GM19372 (cell line): ENCODE measurements around the gene JMJD1C.

Experiments
- ATAC-seq: cut with Tn5 transposase; IDR thresholded peaks from one replicate; pipeline ENCODE4 v1.9.1; 2021; ENCODE audit warnings: mild to moderate bottlenecking, low read depth, moderate library complexity; ENCODE audit not compliant: unreplicated experiment

The JMJD1C gene

DNA sequence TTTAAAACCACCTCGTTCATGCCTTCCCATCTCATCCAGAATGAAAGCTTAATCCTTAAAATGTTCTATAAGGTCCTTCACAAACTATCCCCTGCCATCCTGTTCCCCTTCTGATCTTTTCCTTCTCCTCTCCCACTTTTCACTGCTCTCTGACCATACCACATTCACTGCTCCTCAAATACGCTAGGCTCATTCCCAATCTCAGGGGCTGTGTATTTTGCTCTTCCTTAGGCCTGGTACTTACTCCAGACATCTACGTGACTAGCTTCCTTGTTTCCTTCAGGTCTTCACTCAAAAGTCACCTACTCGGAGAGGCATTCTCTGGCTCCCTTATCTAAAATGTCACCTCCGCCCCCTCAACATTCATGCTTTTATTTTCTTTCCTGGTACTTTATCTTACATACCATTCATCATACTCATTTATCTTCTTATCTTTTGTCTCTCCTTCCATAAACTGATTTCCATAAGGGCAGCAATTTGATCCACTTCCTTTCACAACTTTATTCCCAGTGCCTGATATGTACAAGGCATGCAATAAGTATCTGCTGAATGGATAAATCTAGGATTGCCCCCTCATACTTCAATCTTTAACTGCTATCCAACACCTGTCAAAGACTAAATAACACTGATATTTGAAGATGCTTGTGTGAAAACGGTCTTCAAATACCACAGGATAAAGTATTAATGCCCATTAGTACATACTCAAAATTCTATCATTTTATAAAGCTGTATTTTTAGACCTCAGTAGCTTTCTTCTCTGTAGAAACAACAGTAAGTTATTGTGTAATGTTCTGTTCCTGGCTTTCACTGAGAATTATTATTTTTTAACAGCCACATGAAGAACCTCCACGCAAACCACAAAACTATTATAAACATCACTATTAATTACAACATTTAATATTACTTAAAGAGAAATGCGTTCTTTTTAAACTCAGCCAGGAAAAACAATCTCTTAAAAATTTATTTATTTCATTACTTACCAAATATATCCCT lies 27.0 kb downstream of the JMJD1C start:
- ATAC-seq = no peak

DNA sequence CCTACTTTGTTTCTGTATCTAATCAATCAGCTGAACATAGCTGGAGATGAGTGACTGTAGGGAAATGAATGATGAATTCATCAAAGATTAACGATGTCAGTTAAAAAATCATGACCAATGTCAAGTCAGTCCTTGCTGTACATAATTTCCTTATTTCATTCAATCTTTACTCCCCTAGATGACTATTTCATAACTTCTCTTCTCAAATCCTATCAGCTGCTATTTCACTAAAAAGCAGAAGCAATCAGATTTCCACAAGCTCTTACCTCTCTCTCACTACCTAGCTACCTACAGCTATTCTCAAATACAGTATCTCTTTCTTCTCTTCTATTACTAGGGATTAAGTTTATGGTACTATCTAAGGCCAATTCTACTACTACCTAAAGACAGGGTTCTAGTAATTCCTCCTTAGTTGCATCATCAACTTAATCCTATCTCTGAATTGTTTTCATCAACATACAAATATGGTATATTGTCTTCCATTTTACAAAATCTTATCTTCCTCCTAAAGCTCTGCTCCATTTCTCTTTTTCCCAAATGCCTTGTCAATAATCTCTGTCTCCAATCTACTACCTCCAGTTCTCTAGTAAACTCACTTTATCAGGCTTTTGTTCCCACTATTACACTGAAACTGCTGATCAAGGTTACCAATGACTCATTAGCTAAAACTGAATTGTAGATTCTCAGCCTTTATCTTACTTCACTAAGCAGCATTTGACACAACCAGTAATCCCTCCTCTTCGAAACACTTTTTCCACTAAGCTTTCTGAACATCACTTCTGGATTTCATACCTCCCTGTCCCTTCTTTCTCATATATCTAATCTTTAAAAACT lies 28.4 kb downstream of the JMJD1C start:
- ATAC-seq = no peak

DNA sequence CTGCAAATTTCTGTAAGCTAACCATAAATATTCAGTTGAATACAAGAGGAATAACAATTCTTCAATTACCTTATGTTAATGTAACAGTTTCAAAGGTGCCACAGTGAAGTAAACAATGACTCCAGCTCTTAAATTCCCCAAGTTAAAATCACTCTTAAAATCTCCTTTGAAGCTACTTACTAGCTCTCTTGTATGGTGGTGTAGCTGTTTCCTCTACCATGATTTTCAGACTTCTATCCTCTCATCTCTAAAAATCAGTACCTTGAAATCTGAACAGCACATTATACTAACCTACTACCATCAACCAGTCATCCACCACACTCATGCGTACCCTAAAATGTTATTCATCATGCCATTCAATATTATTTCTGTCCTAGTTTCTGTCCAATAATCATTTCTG lies 29.6 kb downstream of the JMJD1C start:
- ATAC-seq = no peak

DNA sequence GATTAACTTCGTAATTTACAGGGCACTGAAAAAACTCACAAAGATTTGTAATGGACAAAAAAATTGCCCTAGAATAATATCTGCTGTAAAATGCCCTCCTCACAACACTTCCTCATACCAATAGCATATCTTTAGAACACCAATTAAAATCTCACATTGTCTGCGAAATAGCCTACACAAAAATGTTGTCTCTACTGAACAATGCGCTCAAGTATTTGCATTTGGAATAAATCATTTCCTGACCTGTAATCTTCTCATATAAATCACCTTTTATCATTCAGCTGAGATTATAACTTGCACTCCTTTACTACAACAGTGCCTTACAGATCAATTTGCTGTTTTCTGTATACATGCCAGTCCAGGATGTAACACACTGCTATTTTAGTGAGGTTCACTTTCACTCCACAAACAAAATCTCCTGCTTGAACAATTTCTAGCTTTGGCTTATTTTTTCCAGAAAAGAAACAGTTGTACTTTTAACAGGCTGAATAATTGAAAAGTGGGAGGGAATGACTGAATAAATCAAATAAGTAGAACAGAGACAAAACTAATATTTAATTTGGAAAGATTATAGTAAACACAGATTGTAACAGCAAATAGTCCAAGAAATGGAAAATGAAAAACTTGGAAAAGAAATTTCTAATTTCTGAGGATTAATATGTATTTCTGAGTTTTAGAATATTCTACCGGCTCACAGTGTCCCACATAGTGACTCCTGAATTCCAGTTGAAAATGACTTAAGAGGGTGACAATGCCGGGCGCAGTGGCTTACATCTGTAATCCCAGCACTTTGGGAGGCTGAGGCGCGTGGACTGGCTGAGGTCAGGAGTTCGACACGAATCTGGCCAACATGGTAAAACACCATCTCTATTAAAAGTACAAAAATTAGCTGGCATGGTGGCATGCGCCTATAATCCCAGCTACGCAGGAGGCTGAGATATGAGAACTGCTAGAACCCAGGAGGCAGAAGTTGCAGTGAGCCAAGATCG lies 30.6 kb downstream of the JMJD1C start:
- ATAC-seq = no peak

DNA sequence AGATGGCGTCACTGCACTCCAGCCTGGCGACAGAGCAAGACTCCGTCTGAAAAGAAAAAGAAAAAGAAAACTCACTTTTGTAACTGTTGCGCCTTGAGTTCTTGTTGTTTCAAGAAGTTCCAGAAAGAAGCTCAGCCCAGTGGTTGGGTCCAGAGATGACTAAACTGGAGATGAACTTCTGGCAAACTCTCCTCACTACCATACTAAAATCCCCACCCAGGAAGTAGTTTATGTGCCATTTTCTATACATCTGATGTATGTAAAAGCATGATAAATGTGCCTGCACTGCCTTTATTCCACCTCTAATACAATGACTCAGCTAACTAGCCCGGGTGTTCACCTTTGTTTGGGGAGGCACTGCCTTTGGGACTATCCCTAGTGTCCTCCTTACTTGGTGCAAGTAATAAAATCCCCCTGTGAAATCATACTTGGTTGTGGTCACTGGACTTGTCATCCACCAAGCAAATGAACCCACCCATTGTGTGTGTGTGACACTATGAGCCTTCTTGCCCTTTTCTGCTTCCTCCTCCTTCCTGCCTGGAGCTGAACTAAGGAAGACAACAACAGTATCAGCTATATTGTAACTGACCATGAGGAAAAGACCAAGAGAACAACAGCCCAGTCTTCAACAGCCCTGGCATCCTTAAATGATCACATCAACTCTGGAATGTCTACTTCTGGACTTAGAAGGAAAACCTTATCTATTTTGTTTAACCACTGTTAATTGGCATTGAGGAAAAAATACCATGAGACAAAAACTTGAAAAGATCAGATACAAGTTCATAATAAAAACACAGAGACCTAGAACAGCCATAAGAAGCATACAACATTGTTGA lies 33.6 kb downstream of the JMJD1C start:
- ATAC-seq = no peak

DNA sequence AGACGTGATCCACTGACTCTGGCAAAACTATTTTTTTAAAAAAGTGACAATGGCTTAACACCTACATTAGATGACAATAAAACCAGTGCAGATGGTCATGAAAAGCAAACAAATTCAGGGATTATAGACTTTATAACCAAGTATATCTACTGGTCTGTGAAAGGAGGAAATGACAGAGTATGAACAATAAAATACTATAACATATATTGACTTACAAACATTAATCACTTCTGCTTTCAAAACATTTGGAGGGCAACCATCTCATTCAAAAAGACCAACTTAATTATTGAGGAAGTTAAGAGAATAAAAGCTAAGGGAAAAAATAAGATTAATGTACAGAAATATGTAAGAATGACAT lies 34.8 kb downstream of the JMJD1C start:
- ATAC-seq = no peak

DNA sequence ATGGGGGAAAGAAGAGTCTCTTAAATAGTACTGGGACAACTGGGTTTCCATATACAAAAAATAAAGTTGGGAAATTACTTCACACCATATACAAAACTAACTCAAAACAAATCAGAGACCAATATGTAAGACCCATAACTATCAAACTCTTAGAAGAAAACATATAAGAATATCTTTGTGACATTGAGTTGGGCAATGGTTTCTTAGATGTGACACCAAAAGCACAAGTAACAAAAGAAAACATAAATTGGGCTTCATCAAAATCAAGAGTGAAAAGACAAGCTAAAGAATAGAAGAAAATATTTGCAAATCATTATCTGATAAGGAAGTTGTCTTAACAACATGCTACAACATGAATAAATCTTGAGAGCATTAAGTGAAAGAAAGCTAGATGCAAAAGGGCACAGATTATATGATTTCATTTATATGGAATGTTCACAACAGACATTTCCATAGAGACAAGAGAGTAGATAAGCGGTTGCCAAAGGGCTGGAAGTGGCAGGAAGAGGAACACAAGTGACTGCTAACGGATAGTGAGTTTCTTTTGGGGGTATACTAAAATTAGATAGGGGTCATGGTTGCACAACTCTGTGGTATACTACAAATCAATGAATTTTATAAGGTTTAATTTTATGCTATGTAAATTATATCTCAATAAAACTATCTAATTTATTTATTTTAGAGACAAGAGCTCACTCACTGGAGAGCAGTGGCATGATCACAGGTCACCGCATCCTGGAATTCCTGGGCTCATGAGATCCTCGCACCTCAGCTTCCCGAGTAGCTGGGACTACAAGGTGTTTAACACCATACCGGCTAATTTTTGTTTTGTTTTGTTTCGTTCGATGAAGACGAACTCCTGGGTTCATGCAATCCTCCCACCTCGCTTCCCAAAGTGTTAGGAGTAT lies 35.4 kb downstream of the JMJD1C start:
- ATAC-seq = no peak

DNA sequence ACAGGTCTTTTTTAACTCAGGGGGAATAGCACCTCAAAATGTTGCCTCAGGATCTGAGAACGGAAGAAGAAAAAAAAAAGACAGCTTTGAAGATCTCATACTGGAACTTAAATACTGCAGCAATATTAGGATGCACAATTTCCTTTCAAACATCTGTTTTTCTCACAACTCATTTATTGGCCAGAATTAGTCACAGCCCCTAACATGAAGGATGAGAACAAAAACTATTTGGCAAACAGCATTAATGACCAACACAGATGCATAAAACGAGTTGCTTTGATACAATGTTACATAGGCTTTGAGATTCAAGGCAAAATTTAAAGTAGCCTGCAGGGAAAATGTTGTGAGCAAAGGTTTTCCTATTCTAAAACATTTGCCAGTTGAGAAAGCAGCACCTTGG lies 36.5 kb downstream of the JMJD1C start:
- ATAC-seq = no peak

DNA sequence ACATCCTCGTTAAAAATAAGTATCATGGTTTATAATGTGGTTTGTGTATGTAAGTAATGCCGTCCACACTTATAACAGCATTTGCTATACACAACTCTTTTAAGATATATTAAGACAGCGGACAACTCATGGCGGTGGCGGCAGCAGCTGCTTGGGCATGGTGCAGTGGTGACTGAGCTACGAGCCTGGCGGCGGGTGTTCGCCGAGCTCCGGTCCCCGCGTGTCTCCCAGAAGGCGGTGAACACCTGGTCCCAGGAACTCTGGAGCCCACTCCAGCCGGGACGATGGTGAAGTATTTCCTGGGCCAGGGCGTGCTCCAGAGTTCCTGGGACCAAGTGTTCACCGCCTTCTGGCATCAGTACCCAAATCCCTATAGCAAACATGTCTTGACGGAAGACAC lies 38.8 kb downstream of the JMJD1C start:
- no peak for ATAC-seq

DNA sequence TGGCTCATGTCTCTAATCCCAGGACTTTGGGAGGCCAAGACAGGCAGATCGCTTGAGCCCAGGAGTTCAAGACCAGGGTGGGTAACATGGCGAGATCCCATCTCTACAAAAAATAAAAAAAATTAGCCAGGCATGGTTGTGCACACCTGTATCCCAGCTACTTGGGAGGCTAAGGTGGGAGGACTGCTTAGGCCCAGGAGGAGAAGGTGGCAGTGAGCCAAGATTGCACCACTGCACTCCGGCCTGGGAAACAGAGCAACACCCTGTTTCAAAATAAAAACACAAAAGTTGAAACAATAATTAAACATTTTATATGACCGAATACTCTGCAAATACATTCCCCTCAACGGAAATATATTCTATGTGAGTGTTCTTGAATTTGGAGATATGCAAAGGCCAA lies 40.3 kb downstream of the JMJD1C start:
- ATAC-seq = no peak

DNA sequence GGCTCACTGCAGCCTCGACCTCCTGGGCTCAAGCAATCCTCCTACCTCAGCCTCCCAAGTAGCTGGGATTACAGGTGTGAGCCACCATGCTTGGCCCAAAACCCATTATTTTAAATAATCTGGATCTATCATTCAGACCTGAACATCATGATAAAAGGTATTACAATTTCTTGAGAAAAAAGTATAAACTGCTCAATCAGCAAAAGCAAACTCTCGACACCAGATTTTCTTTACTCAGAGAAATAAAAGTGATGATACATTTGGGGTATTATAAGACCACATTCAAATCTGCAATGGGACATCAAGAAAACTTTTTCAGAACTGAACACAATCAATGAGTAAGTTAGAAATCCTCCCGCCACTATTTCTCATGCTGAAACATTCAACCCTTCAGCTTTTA lies 41.2 kb downstream of the JMJD1C start:
- ATAC-seq = no peak

DNA sequence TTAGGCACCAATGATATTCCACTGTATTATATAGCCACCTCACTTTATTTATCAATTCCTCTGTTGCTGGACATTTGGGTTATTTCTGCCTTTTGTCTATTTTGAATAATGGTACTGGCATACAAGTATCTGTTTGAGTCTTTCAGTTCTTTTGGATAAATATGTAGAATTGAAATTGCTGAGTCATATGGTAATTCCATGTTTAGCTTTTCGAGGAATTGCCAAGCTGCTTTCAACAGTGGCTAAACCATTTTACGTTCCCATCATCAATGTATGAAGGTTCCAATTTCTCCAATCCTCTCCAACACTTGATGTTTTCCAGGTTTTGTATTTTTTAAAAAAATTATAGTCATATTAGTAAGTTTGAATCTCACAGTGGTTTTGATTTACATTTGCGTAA lies 42.3 kb downstream of the JMJD1C start:
- ATAC-seq = no peak

DNA sequence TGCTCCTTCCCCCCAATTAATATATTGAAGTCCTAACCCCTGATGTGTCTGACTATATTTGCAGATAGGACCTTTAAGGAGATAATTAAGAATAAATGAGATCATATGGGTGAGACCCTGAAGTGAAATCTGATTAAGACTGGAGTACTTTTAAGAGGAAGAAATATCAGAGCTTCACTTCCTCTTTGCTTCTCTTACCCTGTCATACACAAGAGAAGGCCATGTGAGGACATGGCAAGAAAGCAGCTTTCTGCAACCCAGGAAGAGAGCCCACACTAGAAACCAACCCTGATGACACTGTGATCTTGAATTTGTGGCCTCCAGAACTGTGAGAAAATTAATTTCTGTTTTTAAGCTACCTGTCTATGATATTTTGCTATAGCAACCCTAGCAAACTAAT lies 44.2 kb downstream of the JMJD1C start:
- peak; percentile 99 for ATAC-seq

DNA sequence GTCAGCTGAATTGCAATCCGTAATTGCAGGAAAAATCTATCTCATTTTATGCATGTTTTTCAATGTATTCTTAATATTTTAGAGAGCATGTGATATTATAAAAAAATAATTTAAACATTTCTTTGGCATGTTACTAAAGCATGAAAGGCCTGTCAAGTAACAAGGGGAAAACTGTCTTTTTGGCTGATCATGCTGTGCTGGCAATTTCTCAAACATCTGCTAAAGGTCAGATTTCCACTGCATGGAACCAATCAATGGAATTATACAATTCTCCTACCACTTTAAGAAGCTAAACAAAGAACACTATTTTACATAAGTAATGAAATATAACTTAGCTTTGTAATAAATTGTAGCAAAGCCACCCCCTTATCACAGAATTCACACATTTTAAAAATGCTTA lies 49.4 kb downstream of the JMJD1C start:
- no peak for ATAC-seq

DNA sequence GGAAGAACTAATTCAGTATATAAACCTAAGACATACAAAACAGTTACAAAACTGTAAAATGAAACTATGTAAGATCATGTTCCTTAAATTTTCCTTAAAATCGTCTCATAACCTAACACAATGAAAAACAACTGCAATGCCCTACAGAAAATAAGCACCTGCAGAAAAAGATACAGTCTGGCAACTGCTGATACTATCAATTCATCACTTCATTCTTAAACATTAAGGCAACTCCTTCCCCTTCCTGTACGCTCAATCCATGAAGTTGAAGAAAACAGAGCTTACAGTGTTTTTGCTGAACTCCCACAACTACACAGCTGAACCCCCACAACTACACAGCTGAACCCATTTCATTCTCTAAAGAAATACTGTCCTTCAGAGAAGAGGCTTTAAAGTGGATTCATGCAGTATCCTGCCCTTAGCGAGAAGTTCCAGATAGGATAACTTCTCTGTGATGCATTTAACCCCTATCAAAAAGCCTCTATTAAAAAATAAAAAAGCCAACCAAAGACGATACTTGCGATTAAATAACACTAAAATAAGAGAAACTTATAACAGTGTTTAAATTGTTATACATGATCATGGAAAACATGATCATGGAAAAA lies 50.0 kb downstream of the JMJD1C start:
- no peak for ATAC-seq

DNA sequence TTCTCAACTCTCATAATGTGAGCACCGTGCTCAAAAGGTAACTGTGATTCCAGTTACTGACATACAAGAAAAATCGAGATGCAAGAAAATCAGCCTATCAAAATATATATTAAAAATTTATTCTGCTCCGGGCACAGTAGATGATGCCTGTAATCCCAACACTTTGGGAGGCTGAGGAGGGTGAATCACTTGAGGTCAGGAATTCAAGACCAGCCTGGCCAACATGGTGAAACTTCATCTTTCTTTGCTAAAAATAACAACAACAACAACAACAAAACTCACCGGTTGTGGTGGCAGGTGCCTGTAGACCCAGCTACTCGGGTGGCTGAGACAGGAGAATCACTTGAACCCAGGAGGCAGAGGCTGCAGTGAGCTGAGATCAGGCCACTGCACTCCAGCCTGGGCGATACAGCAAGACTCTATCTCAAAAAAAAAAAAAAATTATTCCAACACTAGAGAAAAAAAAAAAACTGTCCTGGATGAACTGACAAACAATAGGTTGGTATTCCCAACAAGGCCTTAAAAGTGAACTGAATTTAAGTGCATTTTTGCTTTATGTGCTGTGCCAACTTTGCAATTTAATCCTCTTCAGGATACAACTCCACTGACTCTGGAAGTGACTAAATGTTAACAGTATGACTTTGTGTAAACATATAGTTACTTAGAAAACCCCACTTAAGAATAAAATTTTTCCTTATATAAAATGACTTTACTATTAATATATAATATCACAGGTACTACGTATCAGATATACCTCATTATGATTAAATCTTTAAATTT lies 51.1 kb downstream of the JMJD1C start:
- no peak for ATAC-seq

DNA sequence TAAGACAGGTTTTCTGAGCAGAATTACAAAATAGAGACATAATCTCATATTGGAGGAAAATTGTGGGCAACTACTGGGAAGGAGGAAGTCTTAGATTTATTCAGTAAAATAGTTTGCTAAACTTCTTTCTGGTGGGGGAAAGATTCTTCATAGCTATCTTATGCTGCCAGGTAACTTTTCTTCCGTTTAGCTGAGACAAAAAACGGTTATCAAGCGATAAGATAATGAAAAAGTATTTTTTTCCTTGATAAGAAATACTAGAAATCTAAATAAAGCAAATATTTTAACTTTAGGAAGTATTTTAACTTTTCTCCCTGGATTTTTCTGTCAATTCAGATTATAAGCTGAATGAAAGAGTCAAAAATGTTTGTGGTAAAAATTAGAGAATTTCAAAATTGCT lies 52.3 kb downstream of the JMJD1C start:
- no peak for ATAC-seq
